RCC 7860 (cell line): ENCODE results near the gene TRIM36.

ENCODE experiments used
- DNase-seq: peaks from one replicate; pipeline ENCODE4 v3.0.0-alpha.2; 2015; ENCODE audit warnings: low spot score
- FAIRE-seq: peaks from 2 replicates; lab custom pipeline; 2012; peaks lifted over from hg19 to GRCh38; lab: Jason Lieb, UNC

The TRIM36 gene

DNA sequence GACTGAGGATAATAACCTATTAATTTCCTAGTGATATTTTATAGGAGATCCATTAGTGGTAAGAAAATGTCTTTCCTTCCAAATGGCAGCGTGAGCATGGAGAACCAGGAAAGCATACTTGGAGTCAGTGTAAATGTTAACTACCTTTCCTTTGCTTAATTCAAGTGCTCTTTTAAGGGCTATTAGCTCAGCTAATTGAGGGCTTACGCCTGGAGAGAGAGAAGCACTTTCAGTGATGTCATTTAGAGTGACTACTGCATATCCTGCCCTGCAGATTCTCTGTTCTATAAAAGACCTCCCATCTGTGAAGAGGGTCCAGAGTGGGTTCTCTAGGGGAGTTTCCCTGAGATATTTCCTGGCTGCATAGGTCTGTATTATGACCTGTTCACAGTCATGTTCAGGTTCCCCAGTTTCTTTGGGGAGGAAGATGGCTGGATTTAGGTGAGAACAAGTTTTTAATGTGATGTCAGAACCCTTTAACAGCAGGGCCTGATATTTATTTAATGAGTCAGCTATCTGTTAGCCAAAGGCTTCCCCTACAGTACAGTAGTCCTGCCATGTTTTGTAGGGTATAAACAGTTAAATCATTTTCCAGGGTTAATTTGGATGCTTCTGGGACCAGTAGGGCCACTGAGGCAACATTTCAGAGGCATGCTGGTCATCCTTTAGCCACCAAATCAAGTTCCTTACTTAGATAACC is 89.6 kb downstream of the TRIM36 start:
- FAIRE-seq (no peak), DNase-seq (no peak)
